Naive thymus-derived CD8-positive, alpha-beta T cell (primary cell): Measurements from ENCODE around the gene DAO. TPM values are rescaled to one million over a fixed set of nuclear protein-coding genes. Genes with fewer than 3 reads are reported as not detected.
A peak's percentile ranks its signal among the peaks of the same experiment; 100 is the strongest.
"Not testable (repeated sequence)": the region's sequence is repeated elsewhere in the genome, so short reads cannot be mapped to it uniquely, and the experiment has no call there.

Experiments
- ATAC-seq, 2 donors: fragments of 150-1000 bp; cut with Tn5 transposase in 1 of 2; sonication (Bioruptor Pico), chemical (Tn5 transposase) in 1 of 2; 1 replicate in 1 of 2; 2 replicates in 1 of 2; pipeline ENCODE4 v1.10.0; 2021; ENCODE audit warnings: mild to moderate bottlenecking in 2 of 2, moderate library complexity in 2 of 2
- POLR2A ChIA-PET: fragments of 350-600 bp; sonication (Branson Sonifier 250); formaldehyde crosslinking; loops from one replicate; lab custom pipeline; 2021; ENCODE audit warnings: antibody characterized with exemption; lab: Charles Lee
- DNase-seq, 10 donors: peaks; one replicate each; pipeline versions ENCODE4 v3.0.0 to v3.0.0-alpha.2; 2020 to 2022
- H3K27ac Mint-ChIP-seq, 10 donors: one replicate each; pipeline ENCODE4 v1.8.0; 2020 to 2022; ENCODE audit warnings: mild to moderate bottlenecking in 10 of 10, mixed read lengths in 10 of 10, moderate library complexity in 4 of 10, inconsistent platforms in 1 of 10
- H3K27me3 Mint-ChIP-seq, 5 donors: one replicate each; pipeline ENCODE4 v1.8.0; 2021 to 2022; ENCODE audit warnings: mixed read lengths in 5 of 5
- H3K36me3 Mint-ChIP-seq, 3 donors: one replicate each; pipeline ENCODE4 v1.8.0; 2020 to 2022; ENCODE audit warnings: mixed read lengths in 3 of 3, mild to moderate bottlenecking in 2 of 3, inconsistent platforms in 1 of 3
- H3K4me1 Mint-ChIP-seq, 4 donors: one replicate each; pipeline ENCODE4 v1.8.0; 2021 to 2022; ENCODE audit warnings: mixed read lengths in 4 of 4
- H3K4me3 Mint-ChIP-seq, 10 donors: one replicate each; pipeline ENCODE4 v1.8.0; 2020 to 2022; ENCODE audit warnings: mild to moderate bottlenecking in 10 of 10, mixed read lengths in 10 of 10, moderate library complexity in 6 of 10, inconsistent platforms in 1 of 10
- H3K9me3 Mint-ChIP-seq, 9 donors: one replicate each; pipeline ENCODE4 v1.8.0; 2020 to 2022; ENCODE audit warnings: mixed read lengths in 9 of 9, mild to moderate bottlenecking in 3 of 9, inconsistent platforms in 1 of 9, moderate library complexity in 1 of 9
- polyA plus RNA-seq, 3 donors: library from polyadenylated mRNA; unstranded; fragments of 300-500 nt; fragmentation: Illumina TruSeq; gene quantifications; one replicate each; pipeline ENCODE4 v1.2.3, GENCODE V29; 2021
- total RNA-seq, 8 experiments: library from RNA in 2 of 8; stranded (reverse) in 2 of 8; gene quantifications; one replicate each; pipeline ENCODE4 v1.2.3 and lab custom pipeline; 2021 to 2026

The DAO gene
- total and polyA plus RNA-seq, 5 experiments from 2014 or later = not detected

GRCh38 chr12:108852674-108853309, 27.1 kb upstream of the DAO start:
- H3K27ac Mint-ChIP-seq = peak overlapping the region in 1 of 10 donors; percentile 19
- POLR2A ChIA-PET = no interaction called here

DNA sequence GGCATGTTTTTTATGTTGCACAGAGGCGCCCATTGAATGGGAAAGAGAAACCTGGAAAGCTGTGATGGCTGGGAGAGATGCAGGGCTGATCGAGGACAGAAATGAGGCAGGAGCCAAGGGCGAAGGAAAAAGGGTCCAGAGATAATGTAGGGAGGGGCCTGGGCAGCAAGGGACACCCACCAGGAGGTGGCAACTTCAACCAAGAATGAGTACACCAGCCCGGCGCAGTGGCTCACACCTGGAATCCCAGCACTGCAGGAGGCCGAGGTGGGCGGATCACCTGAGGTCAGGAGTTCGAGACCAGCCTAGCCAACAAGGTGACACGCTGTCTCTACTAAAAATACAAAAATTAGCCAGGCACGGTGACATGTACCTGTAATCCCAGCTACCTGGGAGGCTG, 26.5 kb upstream of the DAO start:
- peaks cover 0 to 17% (median 0%) of the 10 kb centered on the region in 3 donors for H3K36me3 Mint-ChIP-seq
- H3K4me1 Mint-ChIP-seq = peaks cover 16 to 48% (median 30%) of the 10 kb centered on the region in 4 donors
- H3K27me3 Mint-ChIP-seq = peaks cover 0 to 2% (median 0%) of the 10 kb centered on the region in 5 donors
- no peak overlapping the region for H3K4me3 Mint-ChIP-seq
- DNase-seq (no peak), ATAC-seq (no peak)
- peaks cover 0 to 3% (median 0%) of the 10 kb centered on the region in 9 donors for H3K9me3 Mint-ChIP-seq
- H3K27ac Mint-ChIP-seq = no peak overlapping the region
- POLR2A ChIA-PET = interaction anchor here (0.7 kb wide), 1 partner anchor 16 kb away, joined by 5 read pairs; no protein-coding TSS in a partner anchor

More at GRCh38 chr12:108852674-108853309, 27.1 kb upstream of the DAO start:
- ATAC-seq (no peak), DNase-seq (no peak)
- peaks cover 0 to 24% (median 0%) of the 10 kb centered on the region in 3 donors for H3K36me3 Mint-ChIP-seq
- H3K4me1 Mint-ChIP-seq = peaks cover 14 to 43% (median 24%) of the 10 kb centered on the region in 4 donors
- peaks cover 0 to 3% (median 0%) of the 10 kb centered on the region in 9 donors for H3K9me3 Mint-ChIP-seq
- no peak overlapping the region for H3K4me3 Mint-ChIP-seq
- H3K27me3 Mint-ChIP-seq = peaks cover 0 to 2% (median 0%) of the 10 kb centered on the region in 5 donors

GRCh38 chr12:108853981-108854446, 25.9 kb upstream of the DAO start:
- H3K27ac Mint-ChIP-seq = peak overlapping the region in 6 of 10 donors; percentile 19 to 78 (median 56)
- peaks cover 17 to 54% (median 35%) of the 10 kb centered on the region in 4 donors for H3K4me1 Mint-ChIP-seq
- peak overlapping the region in 3 of 10 donors; percentile 3 to 41 (median 7) for H3K4me3 Mint-ChIP-seq
- DNase-seq = no peak
- POLR2A ChIA-PET = no interaction called here
- H3K27me3 Mint-ChIP-seq = peaks cover 0 to 2% (median 0%) of the 10 kb centered on the region in 5 donors
- H3K9me3 Mint-ChIP-seq = peaks cover 0 to 3% (median 0%) of the 10 kb centered on the region in 9 donors
- no peak for ATAC-seq
- H3K36me3 Mint-ChIP-seq = peaks cover 0 to 15% (median 0%) of the 10 kb centered on the region in 3 donors

DNA sequence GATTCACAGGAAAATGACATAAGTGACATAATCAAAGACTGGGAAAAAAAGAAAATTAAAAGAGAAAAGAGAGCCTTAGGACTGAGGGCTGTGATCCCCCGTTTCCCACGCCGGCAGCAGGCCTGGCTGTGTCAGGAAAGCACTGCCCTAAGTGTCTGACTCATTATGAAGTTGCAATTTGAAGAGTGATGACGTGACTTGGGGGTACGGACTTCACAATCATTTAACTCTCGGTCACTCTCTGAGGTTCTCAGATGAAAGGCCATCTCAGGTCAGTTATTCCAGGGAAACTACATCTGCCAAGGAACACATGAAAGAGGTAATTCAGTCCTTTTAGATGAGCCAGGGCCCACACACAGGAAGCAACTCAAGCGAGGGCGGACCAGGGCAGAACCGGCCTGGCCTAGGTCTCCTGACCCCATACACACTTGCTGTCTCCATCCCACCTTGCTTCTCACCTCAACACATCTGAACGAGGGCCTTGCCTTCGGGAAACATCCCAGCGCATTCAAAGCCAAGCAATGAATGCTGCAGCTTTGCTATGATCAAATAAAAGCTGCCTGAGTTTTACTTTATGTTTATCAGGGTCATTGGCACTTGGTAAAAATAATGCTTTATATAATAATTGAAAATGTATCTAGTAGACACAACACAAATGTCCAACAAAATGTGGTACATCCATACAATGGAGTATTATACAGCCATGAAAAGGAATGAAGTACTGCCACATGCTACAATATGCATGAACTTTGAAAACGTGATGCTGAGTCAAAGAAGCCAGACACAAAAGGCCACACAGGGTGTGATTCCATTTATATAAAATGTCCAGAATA, 25.2 kb upstream of the DAO start:
- POLR2A ChIA-PET = no interaction called here
- DNase-seq (no peak), ATAC-seq (no peak)
- H3K4me3 Mint-ChIP-seq = peak overlapping the region in 5 of 10 donors; percentile 3 to 39 (median 29)
- H3K27ac Mint-ChIP-seq = peak overlapping the region in 7 of 10 donors; percentile 4 to 94 (median 73)
- peaks cover 0 to 15% (median 0%) of the 10 kb centered on the region in 3 donors for H3K36me3 Mint-ChIP-seq
- H3K9me3 Mint-ChIP-seq = peaks cover 0 to 3% (median 0%) of the 10 kb centered on the region in 9 donors
- peaks cover 20 to 58% (median 40%) of the 10 kb centered on the region in 4 donors for H3K4me1 Mint-ChIP-seq
- H3K27me3 Mint-ChIP-seq = peaks cover 0 to 2% (median 0%) of the 10 kb centered on the region in 5 donors

- Mint-ChIP-seq H3K4me3 (peak overlapping the region in 9 of 10 donors; percentile 56 to 97 (median 96)), H3K27ac (peak overlapping the region in 9 of 10 donors; percentile 68 to 98 (median 94)), H3K9me3 (peaks cover 0 to 3% (median 0%) of the 10 kb centered on the region in 9 donors), H3K36me3 (peaks cover 0 to 15% (median 0%) of the 10 kb centered on the region in 3 donors), H3K4me1 (peaks cover 20 to 64% (median 40%) of the 10 kb centered on the region in 4 donors), H3K27me3 (peaks cover 0 to 2% (median 0%) of the 10 kb centered on the region in 5 donors)
- ATAC-seq = no peak
- POLR2A ChIA-PET = no interaction called here
- no peak for DNase-seq
These were observed 24.4 kb upstream of the DAO start for GRCh38 chr12:108855284-108856169.

GRCh38 chr12:108856170-108856427, 23.8 kb upstream of the DAO start:
- H3K27me3 Mint-ChIP-seq = peaks cover 0 to 2% (median 0%) of the 10 kb centered on the region in 5 donors
- H3K4me1 Mint-ChIP-seq = peaks cover 20 to 63% (median 40%) of the 10 kb centered on the region in 4 donors
- POLR2A ChIA-PET = no interaction called here
- H3K4me3 Mint-ChIP-seq = peak overlapping the region; percentile 83 to 97 (median 96)
- H3K27ac Mint-ChIP-seq = peak overlapping the region; percentile 88 to 98 (median 96)
- peak in 1 of 10 donors; percentile 64 for DNase-seq
- peaks cover 0 to 15% (median 0%) of the 10 kb centered on the region in 3 donors for H3K36me3 Mint-ChIP-seq
- H3K9me3 Mint-ChIP-seq = peaks cover 0 to 3% (median 0%) of the 10 kb centered on the region in 9 donors
- ATAC-seq = no peak

DNA sequence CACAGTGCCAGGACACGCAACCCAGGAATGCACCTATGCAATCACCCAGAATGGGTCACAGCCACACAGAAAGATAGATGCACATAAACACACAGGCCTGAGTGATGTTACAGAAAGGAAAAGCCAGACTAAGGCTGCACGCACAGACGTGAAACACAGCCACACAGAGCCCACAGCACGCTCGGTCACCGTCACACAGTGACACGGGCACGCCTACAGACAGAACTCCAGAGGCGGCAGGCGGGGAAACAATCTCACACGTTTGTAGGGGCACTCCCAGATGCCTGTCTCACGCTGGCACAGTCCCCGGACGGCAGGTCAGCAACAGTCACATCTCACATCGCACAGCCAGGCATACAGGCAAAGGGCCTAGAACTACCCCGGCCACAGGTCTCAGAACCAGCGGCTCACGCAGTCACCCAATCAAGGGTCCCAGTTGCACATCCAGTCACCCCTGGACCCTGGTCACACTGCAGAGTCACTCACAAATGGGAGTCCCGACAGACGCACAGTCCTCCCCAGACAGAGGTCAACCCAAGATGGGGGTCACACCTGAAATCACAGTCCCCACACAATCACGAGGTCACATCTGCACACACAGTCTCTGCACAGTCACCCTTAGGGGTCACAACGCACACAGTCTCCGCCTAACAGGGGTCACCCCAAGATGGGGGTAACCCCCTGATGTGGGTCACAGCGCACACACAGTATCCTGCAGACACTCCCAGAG, 23.3 kb upstream of the DAO start:
- Mint-ChIP-seq H3K4me1 (peaks cover 20 to 64% (median 40%) of the 10 kb centered on the region in 4 donors), H3K27ac (peak overlapping the region; percentile 88 to 98 (median 96)), H3K9me3 (peaks cover 0 to 3% (median 0%) of the 10 kb centered on the region in 9 donors), H3K36me3 (peaks cover 0 to 11% (median 0%) of the 10 kb centered on the region in 3 donors), H3K4me3 (peak overlapping the region; percentile 83 to 97 (median 96)), H3K27me3 (peaks cover 0 to 2% (median 0%) of the 10 kb centered on the region in 5 donors)
- peak; percentile 40 to 68 for ATAC-seq
- DNase-seq = peak; percentile 34 to 71 (median 57)
- POLR2A ChIA-PET = interaction anchor here (0.9 to 2.5 kb wide), 6 partner anchors 18 to 296 kb away, joined by 3 to 15 read pairs (median 6); partner anchors contain the start of genes ISCU and SART3

GRCh38 chr12:108857158-108857407, 22.8 kb upstream of the DAO start:
- peaks cover 0 to 3% (median 0%) of the 10 kb centered on the region in 9 donors for H3K9me3 Mint-ChIP-seq
- H3K4me3 Mint-ChIP-seq = peak overlapping the region; percentile 83 to 97 (median 96)
- ATAC-seq (no peak), DNase-seq (peak in 1 of 10 donors; percentile 47)
- H3K4me1 Mint-ChIP-seq = peaks cover 20 to 69% (median 39%) of the 10 kb centered on the region in 4 donors
- H3K27ac Mint-ChIP-seq = peak overlapping the region; percentile 88 to 98 (median 96)
- H3K27me3 Mint-ChIP-seq = peaks cover 0 to 2% (median 0%) of the 10 kb centered on the region in 5 donors
- peaks cover 0 to 8% (median 0%) of the 10 kb centered on the region in 3 donors for H3K36me3 Mint-ChIP-seq
- POLR2A ChIA-PET = interaction anchor here (0.6 to 2.5 kb wide), 10 partner anchors 8 to 296 kb away, joined by 3 to 15 read pairs (median 4); partner anchors contain the start of genes ISCU, SART3 and USP30

DNA sequence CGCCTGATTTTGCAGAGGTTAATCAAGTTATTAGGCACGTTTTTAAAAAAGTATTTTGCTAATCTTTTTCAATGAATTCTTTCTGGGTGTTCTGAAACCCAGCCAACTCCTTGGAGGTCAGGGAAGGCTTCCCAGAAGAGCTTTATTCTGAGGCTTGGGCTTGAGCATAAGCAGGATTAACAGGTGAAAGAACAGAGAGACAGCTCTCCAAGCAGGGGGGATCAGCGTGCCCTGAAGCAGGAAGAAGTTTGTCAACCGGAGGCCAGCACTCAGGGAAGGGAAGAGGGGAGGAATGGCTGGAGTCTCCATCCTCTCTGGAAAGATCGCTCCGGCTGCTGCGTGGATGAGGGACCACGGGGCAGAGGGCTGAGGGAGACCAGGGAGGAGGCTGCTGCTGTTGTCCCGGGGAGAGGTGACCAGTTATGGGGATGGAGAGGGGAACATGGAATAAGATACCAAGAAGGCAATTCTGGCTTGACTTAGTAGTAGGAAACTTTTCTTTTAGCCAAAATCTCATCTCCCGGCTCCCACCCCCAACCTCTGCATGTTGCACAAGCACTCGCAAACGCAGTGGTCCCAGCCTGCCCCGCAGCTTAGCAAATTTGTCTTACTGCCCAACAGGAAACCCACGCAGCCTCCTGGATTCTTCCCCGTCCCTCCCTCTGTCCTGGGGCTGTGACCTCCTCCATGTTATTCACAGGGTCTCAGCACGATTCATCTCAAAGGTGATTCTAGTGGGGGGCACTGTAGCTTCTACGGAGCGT, 21.4 kb upstream of the DAO start:
- H3K27me3 Mint-ChIP-seq = peaks cover 0 to 5% (median 0%) of the 10 kb centered on the region in 5 donors
- DNase-seq = peak in 1 of 10 donors; percentile 50
- peaks cover 0 to 5% (median 0%) of the 10 kb centered on the region in 3 donors for H3K36me3 Mint-ChIP-seq
- peak overlapping the region; percentile 73 to 95 (median 90) for H3K27ac Mint-ChIP-seq
- H3K4me3 Mint-ChIP-seq = peak overlapping the region; percentile 77 to 94 (median 88)
- H3K9me3 Mint-ChIP-seq = peaks cover 0 to 3% (median 0%) of the 10 kb centered on the region in 9 donors
- peaks cover 18 to 72% (median 39%) of the 10 kb centered on the region in 4 donors for H3K4me1 Mint-ChIP-seq
- POLR2A ChIA-PET = interaction anchor here (0.6 to 2.5 kb wide), 10 partner anchors 9 to 298 kb away, joined by 3 to 15 read pairs (median 4); partner anchors contain the start of genes ISCU, SART3 and USP30
- ATAC-seq = no peak

GRCh38 chr12:108859141-108859922, 20.6 kb upstream of the DAO start:
- Mint-ChIP-seq H3K4me1 (peaks cover 18 to 66% (median 39%) of the 10 kb centered on the region in 4 donors), H3K27ac (peak overlapping the region in 5 of 10 donors; percentile 67 to 94 (median 86)), H3K4me3 (peak overlapping the region; percentile 77 to 94 (median 88))
- POLR2A ChIA-PET = interaction anchor here (0.6 to 2.5 kb wide), 2 partner anchors 21 to 299 kb away, joined by 3 to 15 read pairs; no protein-coding TSS in a partner anchor
- not testable (repeated sequence) for H3K9me3 Mint-ChIP-seq, H3K36me3 Mint-ChIP-seq, ATAC-seq, H3K27me3 Mint-ChIP-seq
- peak in 1 of 10 donors; percentile 14 for DNase-seq
